ENCODE measurements around the gene ENTPD7.

DNA sequence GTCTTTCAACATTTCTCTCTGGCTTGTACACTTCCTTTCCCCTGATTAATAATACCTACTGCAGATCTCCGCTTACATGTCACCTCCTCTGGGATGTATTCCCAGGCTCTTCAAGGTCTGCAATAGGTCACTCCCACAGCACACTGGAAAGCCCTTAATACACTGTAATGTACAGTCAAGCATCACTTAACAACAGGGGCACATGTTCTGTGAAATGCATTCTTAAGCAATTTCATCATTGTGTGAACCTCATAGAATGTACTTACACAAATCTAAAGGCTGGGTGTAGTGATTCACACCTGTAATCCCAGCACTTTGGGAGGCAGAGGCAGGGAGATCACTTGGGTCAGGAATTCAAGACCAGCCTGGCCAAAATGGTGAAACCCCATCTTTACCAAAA lies 70.7 kb downstream of the ENTPD7 start:
- TF ChIP-seq, protein P1, sequence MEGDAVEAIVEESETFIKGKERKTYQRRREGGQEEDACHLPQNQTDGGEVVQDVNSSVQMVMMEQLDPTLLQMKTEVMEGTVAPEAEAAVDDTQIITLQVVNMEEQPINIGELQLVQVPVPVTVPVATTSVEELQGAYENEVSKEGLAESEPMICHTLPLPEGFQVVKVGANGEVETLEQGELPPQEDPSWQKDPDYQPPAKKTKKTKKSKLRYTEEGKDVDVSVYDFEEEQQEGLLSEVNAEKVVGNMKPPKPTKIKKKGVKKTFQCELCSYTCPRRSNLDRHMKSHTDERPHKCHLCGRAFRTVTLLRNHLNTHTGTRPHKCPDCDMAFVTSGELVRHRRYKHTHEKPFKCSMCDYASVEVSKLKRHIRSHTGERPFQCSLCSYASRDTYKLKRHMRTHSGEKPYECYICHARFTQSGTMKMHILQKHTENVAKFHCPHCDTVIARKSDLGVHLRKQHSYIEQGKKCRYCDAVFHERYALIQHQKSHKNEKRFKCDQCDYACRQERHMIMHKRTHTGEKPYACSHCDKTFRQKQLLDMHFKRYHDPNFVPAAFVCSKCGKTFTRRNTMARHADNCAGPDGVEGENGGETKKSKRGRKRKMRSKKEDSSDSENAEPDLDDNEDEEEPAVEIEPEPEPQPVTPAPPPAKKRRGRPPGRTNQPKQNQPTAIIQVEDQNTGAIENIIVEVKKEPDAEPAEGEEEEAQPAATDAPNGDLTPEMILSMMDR (IDR thresholded peaks at IDR 0.05; ENCODE audit: insufficient read depth, low read length, poor library complexity, severe bottlenecking) = no peak
- no peak for TF ChIP-seq EZH2phosphoT487 (conservative IDR thresholded peaks at IDR 0.05; ENCODE audit: low read length)

Measured in SU-DHL-6 (cell line).